ENCODE data around the gene MRPL46.

- TF ChIP-seq CTCF (IDR thresholded peaks at IDR 0.05) (peak in 3 of 4 experiments; percentile 46 to 67 (median 63)), POLR2A (IDR thresholded peaks at IDR 0.05) (no peak)
These were observed 16.9 kb downstream of the MRPL46 start for GRCh38 chr15:88450125-88450798.
